HG02642 (cell line): ENCODE results near the gene NDUFV2.
A peak's percentile ranks its signal among the peaks of the same experiment; 100 is the strongest.
"Not testable (repeated sequence)": the region's sequence is repeated elsewhere in the genome, so short reads cannot be mapped to it uniquely, and the experiment has no call there.

Source experiments
- ATAC-seq: cut with Tn5 transposase; IDR thresholded peaks from one replicate; pipeline ENCODE4 v1.9.1; 2021; ENCODE audit warnings: mild to moderate bottlenecking; ENCODE audit not compliant: unreplicated experiment, poor library complexity

NDUFV2 gene

GRCh38 chr18:9146224-9146623 is 43.7 kb downstream of the NDUFV2 start:
- no peak for ATAC-seq

GRCh38 chr18:9147440-9148202 is 45.1 kb downstream of the NDUFV2 start:
- ATAC-seq, result peak; percentile 62

- ATAC-seq, result no peak
These were observed 45.7 kb downstream of the NDUFV2 start for GRCh38 chr18:9148203-9148552.

- ATAC-seq, result no peak
These were observed 47.6 kb downstream of the NDUFV2 start for GRCh38 chr18:9150121-9150520.

- ATAC-seq, result no peak
These were observed 50.8 kb downstream of the NDUFV2 start for GRCh38 chr18:9153256-9153655.

- ATAC-seq, result no peak
These were observed 54.2 kb downstream of the NDUFV2 start for GRCh38 chr18:9156604-9157249.

- no peak for ATAC-seq
These were observed 55.3 kb downstream of the NDUFV2 start for GRCh38 chr18:9157806-9158205.

- ATAC-seq, result no peak
These were observed 57.5 kb downstream of the NDUFV2 start for GRCh38 chr18:9160014-9160413.

- ATAC-seq, result not testable (repeated sequence)
These were observed 60.2 kb downstream of the NDUFV2 start for GRCh38 chr18:9162663-9163062.

GRCh38 chr18:9164149-9164548 is 61.6 kb downstream of the NDUFV2 start:
- not testable (repeated sequence) for ATAC-seq

- ATAC-seq, result not testable (repeated sequence)
These were observed 63.4 kb downstream of the NDUFV2 start for GRCh38 chr18:9165883-9166282.

- not testable (repeated sequence) for ATAC-seq
These were observed 67.0 kb downstream of the NDUFV2 start for GRCh38 chr18:9169515-9169914.

GRCh38 chr18:9171919-9172318 is 69.4 kb downstream of the NDUFV2 start:
- not testable (repeated sequence) for ATAC-seq

- no peak for ATAC-seq
These were observed 70.1 kb downstream of the NDUFV2 start for GRCh38 chr18:9172506-9173127.

- ATAC-seq, result no peak
These were observed 71.3 kb downstream of the NDUFV2 start for GRCh38 chr18:9173770-9174233.

GRCh38 chr18:9174302-9174701 is 71.8 kb downstream of the NDUFV2 start:
- no peak for ATAC-seq

GRCh38 chr18:9175115-9175514 is 72.6 kb downstream of the NDUFV2 start:
- no peak for ATAC-seq

GRCh38 chr18:9177031-9177430 is 74.5 kb downstream of the NDUFV2 start:
- no peak for ATAC-seq

- no peak for ATAC-seq
These were observed 75.0 kb downstream of the NDUFV2 start for GRCh38 chr18:9177466-9177865.

GRCh38 chr18:9178557-9178956 is 76.1 kb downstream of the NDUFV2 start:
- ATAC-seq, result no peak

GRCh38 chr18:9181275-9181674 is 78.8 kb downstream of the NDUFV2 start:
- no peak for ATAC-seq
